Transverse colon (tissue), 4 donors: Measurements from ENCODE around the gene CHD3. TPM values are rescaled to one million over a fixed set of nuclear protein-coding genes. Genes with fewer than 3 reads are reported as not detected.
"Not testable (repeated sequence)": the region's sequence is repeated elsewhere in the genome, so short reads cannot be mapped to it uniquely, and the experiment has no call there.

Experiments
- DNase-seq: peaks from one replicate; pipeline ENCODE4 v3.0.0-alpha.2; 2019
- H3K27ac ChIP-seq, 4 donors: fragments of 200-600 bp; sonication (generic); 2 replicates each; pipeline ENCODE4 v1.5.1; 2016 to 2018; ENCODE audit warnings: inconsistent platforms in 4 of 4
- H3K27me3 ChIP-seq: fragments of 200-600 bp; sonication (generic); 2 replicates; pipeline ENCODE4 v1.5.1; 2017; ENCODE audit warnings: inconsistent platforms
- H3K36me3 ChIP-seq, 4 donors: fragments of 200-600 bp; sonication (generic); 2 replicates each; pipeline ENCODE4 v1.5.1; 2017 to 2019; ENCODE audit warnings: inconsistent platforms in 4 of 4
- H3K4me1 ChIP-seq, 4 donors: fragments of 200-600 bp; sonication (generic); 2 replicates each; pipeline ENCODE4 v1.5.1; 2017 to 2020; ENCODE audit warnings: inconsistent platforms in 4 of 4
- H3K4me3 ChIP-seq, 4 donors: fragments of 200-600 bp; sonication (generic); 1 replicate in 1 of 4; 2 replicates in 3 of 4; pipeline versions ENCODE4 v1.5.1 to v1.6.1; 2017 to 2019; ENCODE audit warnings: inconsistent platforms in 4 of 4
- H3K9me3 ChIP-seq, 2 donors: fragments of 200-600 bp; sonication (generic); 2 replicates each; pipeline ENCODE4 v1.5.1; 2017 to 2019; ENCODE audit warnings: inconsistent platforms in 2 of 2
- EP300 ChIP-seq: sonication (generic); formaldehyde crosslinking; IDR thresholded peaks from one replicate; pipeline ENCODE4 v1.6.1; 2017; ENCODE audit warnings: antibody characterized with exemption, low read depth
- POLR2A ChIP-seq: fragments of 450-650 bp; IDR thresholded peaks from one replicate; pipeline ENCODE4 v1.6.1; 2016; ENCODE audit warnings: antibody characterized with exemption, mild to moderate bottlenecking, moderate library complexity
- POLR2AphosphoS5 ChIP-seq, 3 donors: sonication (generic); formaldehyde crosslinking; IDR thresholded peaks; one replicate each; pipeline ENCODE4 v1.6.1; 2016; ENCODE audit warnings: antibody characterized with exemption in 3 of 3
- WGBS, 2 donors: methylation state at CpG; one replicate each; pipeline ENCODE4 v1.1.5; 2018; ENCODE audit warnings: low coverage in 1 of 2; 5-methylcytosine and 5-hydroxymethylcytosine counted together
- in situ Hi-C, 4 donors: fragments of 200-750 bp; cut with MboI; loops; one replicate each; pipeline versions ENCODE4 v1.15.0 to v1.15.1; 2017; ENCODE audit warnings: low sequenced_read_pairs in 3 of 4, low pct_ligation_motif_present in 1 of 4, low pct_unique_long_range_greater_than_20kb in 1 of 4
- intact Hi-C: fragments of 100-400 bp; cut with DNase I; formaldehyde crosslinking; loops from one replicate; pipeline ENCODE4 v1.15.1; 2023; ENCODE audit warnings: low total_unique reads
- total RNA-seq, 4 donors: library from RNA; depleted of rRNA; stranded (reverse); fragments of >200 nt; gene quantifications; one replicate each; pipeline ENCODE4 v1.1.0, GENCODE V29; 2016
- TF ChIP-seq, protein P1 (sequence below), 5 experiments: fragments of 200-600 bp in 3 of 5; fragments of 450-650 bp in 2 of 5; sonication (generic) in 3 of 5; IDR thresholded peaks; 1 replicate in 2 of 5; 2 replicates in 3 of 5; pipeline ENCODE4 v1.5.1; 2016 to 2017; ENCODE audit warnings: antibody characterized with exemption in 5 of 5, inconsistent platforms in 3 of 5, mild to moderate bottlenecking in 2 of 5, moderate library complexity in 1 of 5

CHD3 gene
- total RNA-seq, 4 donors from 2014 or later = 53.0 to 71.6 (median 62.0) TPM

- Histone ChIP-seq H3K9me3 (no peaks in the 10 kb centered on the region), H3K4me3 (peak overlapping the region in 2 of 4 donors; percentile 50 to 62), H3K27me3 (no peaks in the 10 kb centered on the region), H3K36me3 (peaks cover 0 to under 1% (median 0%) of the 10 kb centered on the region in 4 donors), H3K27ac (peak overlapping the region in 2 of 4 donors; percentile 90 to 97), H3K4me1 (peaks cover 23 to 40% (median 30%) of the 10 kb centered on the region in 4 donors)
- no peak for DNase-seq
- no peak for TF ChIP-seq EP300
- TF ChIP-seq, protein P1, sequence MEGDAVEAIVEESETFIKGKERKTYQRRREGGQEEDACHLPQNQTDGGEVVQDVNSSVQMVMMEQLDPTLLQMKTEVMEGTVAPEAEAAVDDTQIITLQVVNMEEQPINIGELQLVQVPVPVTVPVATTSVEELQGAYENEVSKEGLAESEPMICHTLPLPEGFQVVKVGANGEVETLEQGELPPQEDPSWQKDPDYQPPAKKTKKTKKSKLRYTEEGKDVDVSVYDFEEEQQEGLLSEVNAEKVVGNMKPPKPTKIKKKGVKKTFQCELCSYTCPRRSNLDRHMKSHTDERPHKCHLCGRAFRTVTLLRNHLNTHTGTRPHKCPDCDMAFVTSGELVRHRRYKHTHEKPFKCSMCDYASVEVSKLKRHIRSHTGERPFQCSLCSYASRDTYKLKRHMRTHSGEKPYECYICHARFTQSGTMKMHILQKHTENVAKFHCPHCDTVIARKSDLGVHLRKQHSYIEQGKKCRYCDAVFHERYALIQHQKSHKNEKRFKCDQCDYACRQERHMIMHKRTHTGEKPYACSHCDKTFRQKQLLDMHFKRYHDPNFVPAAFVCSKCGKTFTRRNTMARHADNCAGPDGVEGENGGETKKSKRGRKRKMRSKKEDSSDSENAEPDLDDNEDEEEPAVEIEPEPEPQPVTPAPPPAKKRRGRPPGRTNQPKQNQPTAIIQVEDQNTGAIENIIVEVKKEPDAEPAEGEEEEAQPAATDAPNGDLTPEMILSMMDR (IDR thresholded peaks at IDR 0.05) = no peak
- no peak for TF ChIP-seq POLR2A
- no peak for TF ChIP-seq POLR2AphosphoS5 (IDR thresholded peaks at IDR 0.05)
- intact Hi-C loops = loop anchor here (5.0 to 10.0 kb wide), 2 partner anchors 33 to 114 kb away; no protein-coding TSS in a partner anchor
- 82 to 90% methylated on average over 2 to 8 of the region's 8 CpGs for WGBS, 2 donors
- in situ Hi-C loops = loop anchor here in 2 of 4 donors (25.0 kb wide), 1 partner anchor 128 kb away; no protein-coding TSS in a partner anchor
Measured at GRCh38 chr17:7859028-7859427, 29.6 kb upstream of the CHD3 start.

DNA sequence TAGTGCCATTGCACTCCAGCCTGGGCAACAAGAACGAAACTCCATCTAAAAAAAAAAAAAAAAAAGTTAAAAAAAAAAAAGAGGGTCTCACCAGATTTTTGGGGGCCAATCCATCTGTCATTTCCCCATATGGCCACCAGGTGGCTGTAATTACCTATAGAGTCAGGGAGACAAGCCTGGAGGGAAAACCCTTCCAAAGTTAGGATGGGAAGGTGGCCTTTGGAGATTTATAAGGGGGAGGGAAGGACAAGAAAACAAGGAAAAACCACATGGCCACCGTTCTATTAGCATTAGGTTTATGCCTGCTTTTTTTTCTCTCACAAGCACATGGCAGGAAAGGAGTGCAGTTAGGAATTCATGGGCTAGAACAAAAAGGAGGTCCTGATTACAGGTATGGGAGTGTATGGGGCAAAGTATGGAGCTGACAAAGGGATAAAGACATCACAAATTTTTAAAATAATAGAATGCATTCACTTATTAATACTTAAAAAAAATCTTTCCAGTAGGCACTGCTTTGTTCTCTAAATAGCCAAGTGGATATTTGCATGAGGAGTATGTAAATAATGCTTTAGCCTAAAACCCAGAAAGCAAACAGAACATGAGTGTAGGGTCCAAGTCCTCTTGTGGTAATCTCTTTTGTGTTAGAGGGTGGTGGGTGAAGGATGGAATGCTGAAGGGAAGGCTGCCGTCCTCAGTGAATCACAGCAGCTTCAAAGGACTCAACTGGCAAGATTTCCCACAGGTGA, 25.7 kb upstream of the CHD3 start:
- Histone ChIP-seq H3K9me3 (no peaks in the 10 kb centered on the region), H3K4me1 (peaks cover 6 to 27% (median 15%) of the 10 kb centered on the region in 4 donors), H3K27ac (no peak overlapping the region), H3K36me3 (no peaks in the 10 kb centered on the region), H3K27me3 (no peaks in the 10 kb centered on the region), H3K4me3 (no peak overlapping the region)
- no peak for TF ChIP-seq EP300
- TF ChIP-seq POLR2AphosphoS5 (IDR thresholded peaks at IDR 0.05) = no peak
- TF ChIP-seq POLR2A = no peak
- TF ChIP-seq, protein P1 (IDR thresholded peaks at IDR 0.05) = peak; percentile 81 to 94 (median 86)
- peak; percentile 31 for DNase-seq
- intact Hi-C loops = loop anchor here (5.0 to 10.0 kb wide), 2 partner anchors 62 to 124 kb away; partner anchors contain the start of gene KCNAB3
- in situ Hi-C loops = loop anchor here in 2 of 4 donors (25.0 kb wide), 1 partner anchor 124 kb away; no protein-coding TSS in a partner anchor
- 0 to 30% methylated on average over 1 to 3 of the region's 3 CpGs for WGBS, 2 donors

DNA sequence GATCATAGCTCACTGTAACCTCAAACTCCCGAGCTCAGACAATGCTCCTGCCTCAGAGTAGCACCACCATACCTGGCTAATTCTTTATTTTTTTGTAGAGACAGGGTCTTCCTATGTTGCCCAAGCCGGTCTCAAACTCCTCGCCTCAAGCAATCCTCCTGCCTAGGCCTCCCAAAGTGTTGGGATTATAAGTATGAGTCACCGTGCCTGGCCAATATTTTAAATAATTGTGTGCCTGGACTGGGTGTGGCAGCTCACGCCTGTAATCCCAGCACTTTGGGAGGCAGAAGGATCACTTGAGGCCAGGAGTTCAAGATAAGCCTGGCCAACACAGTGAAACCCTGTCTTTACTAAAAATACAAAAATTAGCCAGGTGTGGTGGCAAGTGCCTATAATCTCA, 24.2 kb upstream of the CHD3 start:
- H3K36me3 ChIP-seq, H3K27ac ChIP-seq, H3K9me3 ChIP-seq, H3K4me3 ChIP-seq, DNase-seq, H3K27me3 ChIP-seq: not testable (repeated sequence)
- 57 to 90% methylated on average over 2 to 5 of the region's 5 CpGs for WGBS, 2 donors
- peaks cover 0 to 23% (median 8%) of the 10 kb centered on the region in 4 donors for H3K4me1 ChIP-seq
- in situ Hi-C loops = loop anchor here in 2 of 4 donors (25.0 kb wide), 1 partner anchor 123 kb away; no protein-coding TSS in a partner anchor
- intact Hi-C loops = loop anchor here (5.0 to 10.0 kb wide), 2 partner anchors 60 to 123 kb away; partner anchors contain the start of gene KCNAB3

- 87 to 91% methylated on average over 5 of the region's 5 CpGs for WGBS, 2 donors
- H3K4me1 ChIP-seq = peaks cover 0 to 23% (median 8%) of the 10 kb centered on the region in 4 donors
- intact Hi-C loops = loop anchor here (5.0 to 10.0 kb wide), 2 partner anchors 60 to 122 kb away; partner anchors contain the start of gene KCNAB3
Measured at GRCh38 chr17:7864995-7865650, 23.5 kb upstream of the CHD3 start.

More at GRCh38 chr17:7864995-7865650, 23.5 kb upstream of the CHD3 start:
- DNase-seq = no peak
- no peak overlapping the region for H3K27ac ChIP-seq
- TF ChIP-seq EP300 (no peak), POLR2AphosphoS5 (IDR thresholded peaks at IDR 0.05) (no peak), POLR2A (no peak)
- TF ChIP-seq, protein P1 (IDR thresholded peaks at IDR 0.05) = no peak
- in situ Hi-C loops = loop anchor here in 2 of 4 donors (25.0 kb wide), 1 partner anchor 122 kb away; no protein-coding TSS in a partner anchor
- H3K36me3 ChIP-seq = no peaks in the 10 kb centered on the region
- H3K9me3 ChIP-seq = no peaks in the 10 kb centered on the region
- no peak overlapping the region for H3K4me3 ChIP-seq
- H3K27me3 ChIP-seq = no peaks in the 10 kb centered on the region
